Stimulated activated CD4-positive, alpha-beta T cell treated with anti-CD3 and anti-CD28 coated beads, Interleukin-1b, Interleukin-23, amount 100 ng/mL, for 24 hours (primary cell): Measurements from ENCODE around the gene PHOSPHO1.

Source experiments
- DNase-seq, 4 experiments: peaks; one replicate each; pipeline ENCODE4 v3.0.0-alpha.2; 2020; ENCODE audit warnings: low read depth in 4 of 4, low spot score in 1 of 4

Gene PHOSPHO1

DNA sequence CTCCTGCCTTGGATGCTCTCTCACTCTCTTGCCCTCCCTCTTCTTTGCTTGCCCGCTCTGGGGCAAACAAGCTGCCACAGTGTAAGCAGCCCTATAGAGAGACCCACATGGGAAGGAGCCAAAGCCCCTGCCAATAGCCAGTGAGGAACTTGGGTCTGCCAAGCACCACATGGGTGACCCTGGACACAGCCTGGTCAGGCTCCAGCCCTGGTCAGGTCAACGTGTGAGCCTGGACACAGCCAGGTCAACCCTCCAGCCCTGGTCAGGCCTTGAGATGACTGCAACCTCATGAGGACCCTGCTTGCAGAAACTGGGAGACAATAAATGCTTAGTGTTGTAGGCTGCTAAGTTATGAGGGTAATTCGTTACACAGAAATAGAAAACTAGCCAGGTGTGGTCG, 14.3 kb upstream of the PHOSPHO1 start:
- DNase-seq = no peak

DNA sequence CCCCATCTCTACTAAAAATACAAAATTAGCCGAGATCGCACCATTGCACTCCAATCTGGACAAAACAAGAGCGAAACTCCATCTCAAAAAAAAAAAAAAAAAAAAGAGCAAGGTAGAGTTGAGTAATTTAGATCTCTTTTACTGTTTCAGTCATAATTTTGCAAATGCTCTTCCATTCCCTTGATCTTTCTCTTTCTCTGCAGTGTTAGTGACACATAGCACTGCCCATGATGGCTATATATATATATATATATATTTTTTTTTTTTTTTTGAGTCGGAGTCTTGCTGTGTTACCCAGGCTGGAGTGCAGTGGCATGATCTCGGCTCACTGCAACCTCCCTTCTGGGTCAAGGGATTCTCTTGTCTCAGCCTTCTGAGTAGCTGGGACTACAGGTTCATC, 12.2 kb upstream of the PHOSPHO1 start:
- no peak for DNase-seq

GRCh38 chr17:49241692-49242397, 11.3 kb upstream of the PHOSPHO1 start:
- DNase-seq = no peak

GRCh38 chr17:49241040-49241439, 10.5 kb upstream of the PHOSPHO1 start:
- DNase-seq = no peak

DNA sequence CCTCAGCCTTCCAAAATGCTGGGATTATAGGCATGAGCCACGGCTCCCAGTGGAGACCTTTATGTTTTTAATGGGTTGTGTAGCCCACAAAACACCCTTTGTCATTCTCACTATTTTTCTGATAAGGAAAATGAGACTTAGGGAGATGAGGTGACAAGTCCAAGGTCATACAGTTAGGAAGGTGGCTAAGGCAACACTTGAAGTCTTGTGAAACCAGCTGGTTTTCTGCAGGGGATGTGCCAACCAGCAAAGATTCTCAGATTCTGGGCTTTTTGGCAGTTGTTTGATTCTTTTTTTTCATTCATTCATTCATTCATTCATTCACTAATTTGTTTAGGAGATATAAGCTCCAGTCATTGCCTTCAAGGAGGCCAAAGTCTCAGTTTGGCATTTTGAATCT, 10.0 kb upstream of the PHOSPHO1 start:
- DNase-seq = no peak

- no peak for DNase-seq
Measured at GRCh38 chr17:49239963-49240362, 9.4 kb upstream of the PHOSPHO1 start.

- DNase-seq = no peak
Measured at GRCh38 chr17:49235896-49236295, 5.3 kb upstream of the PHOSPHO1 start.

- DNase-seq = no peak
Measured at GRCh38 chr17:49234509-49235080, 4.0 kb upstream of the PHOSPHO1 start.

GRCh38 chr17:49231563-49231894, 942 bp upstream of the PHOSPHO1 start:
- DNase-seq = no peak

- no peak for DNase-seq
Measured at GRCh38 chr17:49229805-49230600, 584 bp downstream of the PHOSPHO1 start.

DNA sequence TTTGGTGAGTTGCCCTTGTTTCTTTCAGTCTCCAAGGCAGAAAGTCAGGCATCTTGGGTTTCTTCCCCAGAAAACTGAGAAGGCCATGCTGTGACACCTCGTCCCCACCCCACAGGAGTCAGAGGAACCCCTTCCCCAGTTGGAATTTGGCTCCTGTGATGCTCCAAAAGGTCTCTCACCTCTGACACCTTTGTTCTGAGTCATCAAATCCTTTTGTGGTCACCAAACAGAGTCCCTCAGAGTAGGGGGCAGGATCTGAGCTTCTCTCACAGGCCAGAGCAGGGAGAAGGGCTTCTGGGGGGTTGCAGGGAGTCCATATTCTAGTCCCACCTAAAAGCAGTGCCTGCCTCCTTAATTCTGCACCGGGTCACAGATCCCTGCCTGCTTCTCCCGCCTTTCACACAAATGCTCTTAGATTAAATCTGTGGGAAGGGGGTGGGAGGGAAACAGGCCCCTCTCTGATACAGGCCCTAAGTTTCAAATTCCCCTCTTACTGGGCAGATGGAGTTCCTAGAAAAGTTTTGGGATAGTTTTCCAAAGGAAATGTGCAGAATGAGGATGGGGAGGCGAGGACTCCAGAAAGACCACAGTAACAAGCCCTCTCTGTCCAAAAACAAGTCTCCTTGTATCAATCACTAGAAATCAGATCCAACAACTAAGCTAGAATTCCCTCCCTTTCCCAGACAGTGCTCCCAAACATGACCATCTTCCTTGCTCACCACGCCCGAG, 1.3 kb downstream of the PHOSPHO1 start:
- DNase-seq = no peak

DNA sequence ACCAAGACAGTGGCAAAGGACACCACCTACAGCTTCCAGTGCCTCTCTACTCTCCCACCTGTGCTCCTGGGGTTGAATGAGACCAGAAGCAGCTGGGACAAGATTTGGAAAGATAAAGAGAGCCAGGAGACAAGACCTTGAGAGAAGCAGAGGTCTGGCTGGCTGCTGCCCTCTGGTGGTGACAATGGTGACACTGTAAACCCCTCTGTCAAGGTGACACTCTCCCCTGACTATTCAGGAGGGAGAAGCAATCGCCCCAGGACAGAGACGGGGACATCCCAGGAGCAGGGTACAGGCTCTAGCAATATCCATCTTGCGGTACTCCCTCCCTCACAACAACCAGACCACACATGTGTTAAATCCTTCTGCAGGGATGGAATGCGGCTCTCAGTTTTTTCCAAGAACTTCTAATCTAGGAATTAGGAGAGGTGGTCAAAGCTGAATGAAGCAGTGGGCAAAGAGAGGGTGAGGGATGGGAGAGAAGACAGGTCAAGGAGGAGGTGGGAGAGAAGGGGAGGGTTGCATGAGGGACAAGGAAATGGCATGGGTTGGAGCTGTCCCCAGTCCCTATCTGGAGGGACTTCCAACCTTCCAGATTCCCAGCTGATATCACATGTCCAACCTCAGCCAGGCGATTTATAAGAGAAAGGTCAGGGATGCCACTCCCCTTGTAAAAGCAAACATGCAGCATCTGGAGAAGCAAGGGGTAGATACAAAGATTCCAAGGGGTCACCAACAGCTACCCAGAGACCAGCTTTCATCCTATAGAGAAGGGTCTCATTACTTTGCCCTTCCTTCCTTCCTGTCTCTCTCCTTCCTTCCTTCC, 2.9 kb downstream of the PHOSPHO1 start:
- DNase-seq = peak; percentile 67 to 71 (median 70)

GRCh38 chr17:49226771-49227435, 3.7 kb downstream of the PHOSPHO1 start:
- no peak for DNase-seq

GRCh38 chr17:49225554-49226236, 4.9 kb downstream of the PHOSPHO1 start:
- no peak for DNase-seq

- DNase-seq = no peak
Measured at GRCh38 chr17:49224997-49225337, 5.6 kb downstream of the PHOSPHO1 start.

DNA sequence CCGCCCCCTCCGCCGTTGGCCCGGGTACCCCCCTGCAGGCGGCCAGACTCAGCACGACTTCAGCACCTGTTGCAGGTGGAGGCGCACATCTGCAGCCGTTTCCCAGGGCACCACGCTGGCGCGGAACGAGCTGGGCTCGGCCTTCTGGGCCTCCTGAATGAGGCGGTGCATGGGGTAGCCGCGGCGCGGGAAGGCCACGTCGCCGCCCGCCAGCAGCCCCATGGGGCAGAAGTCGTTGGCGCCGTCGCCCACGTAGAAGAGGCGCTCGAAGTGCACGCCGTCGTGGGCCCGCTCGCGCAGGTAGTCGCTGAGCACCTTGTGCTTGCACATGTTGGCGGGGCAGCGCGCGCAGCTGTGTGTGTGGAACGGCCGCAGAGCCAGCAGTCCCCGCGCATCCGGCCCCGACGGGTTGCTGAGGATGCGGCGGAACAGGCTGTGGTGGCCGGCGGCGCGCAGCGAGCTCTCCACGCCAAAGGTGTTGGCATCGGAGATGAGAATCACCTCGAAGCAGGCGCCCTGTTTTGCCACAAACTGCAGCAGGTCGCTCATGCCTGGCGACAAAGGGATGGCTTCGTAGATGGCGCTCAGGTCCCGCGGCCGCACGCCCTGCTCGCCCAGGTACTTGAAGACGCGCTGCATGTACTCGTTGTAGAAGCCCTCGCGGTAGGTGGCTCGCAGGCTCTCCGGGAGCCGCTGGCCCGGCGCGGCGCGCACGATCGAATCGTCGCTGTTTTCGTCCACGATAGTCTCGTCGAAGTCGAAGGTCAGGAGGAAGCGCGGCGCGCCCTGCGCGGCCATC, 6.2 kb downstream of the PHOSPHO1 start:
- peak in 1 of 4 experiments; percentile 40 for DNase-seq

DNA sequence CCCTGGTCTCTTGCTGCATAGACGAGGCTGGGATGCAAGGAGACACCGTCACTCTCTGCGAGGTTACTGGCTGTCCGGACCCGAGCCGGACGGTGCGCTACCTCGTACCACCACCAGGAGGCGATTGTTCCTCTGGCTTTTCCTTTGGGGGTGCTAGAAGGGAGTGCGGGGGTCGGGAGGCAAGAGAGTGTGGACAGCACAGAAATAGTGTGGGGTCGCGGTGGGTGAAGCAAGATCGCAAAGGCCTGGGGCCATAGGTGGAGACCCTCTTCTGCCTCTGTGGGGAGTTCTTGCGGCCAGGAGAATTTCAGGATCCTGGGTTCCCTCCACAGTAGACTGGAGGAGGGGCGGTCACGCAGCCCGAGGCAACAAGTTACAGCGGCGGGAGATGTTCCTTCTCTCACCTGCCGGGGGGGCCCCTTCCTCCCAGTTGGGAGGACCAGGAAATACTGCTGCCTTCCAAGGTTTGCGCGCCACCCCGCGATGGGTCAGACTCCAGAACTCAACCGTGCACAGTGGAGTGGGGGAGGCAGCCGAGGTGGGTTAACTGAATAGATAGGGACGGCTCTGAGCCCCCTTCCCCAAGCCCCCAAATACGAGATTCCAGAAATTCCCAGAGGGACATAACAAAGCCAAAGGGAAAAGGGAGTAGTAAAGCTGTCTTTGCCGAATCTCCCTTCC, 6.9 kb downstream of the PHOSPHO1 start:
- peak in 3 of 4 experiments; percentile 57 to 62 (median 60) for DNase-seq

DNA sequence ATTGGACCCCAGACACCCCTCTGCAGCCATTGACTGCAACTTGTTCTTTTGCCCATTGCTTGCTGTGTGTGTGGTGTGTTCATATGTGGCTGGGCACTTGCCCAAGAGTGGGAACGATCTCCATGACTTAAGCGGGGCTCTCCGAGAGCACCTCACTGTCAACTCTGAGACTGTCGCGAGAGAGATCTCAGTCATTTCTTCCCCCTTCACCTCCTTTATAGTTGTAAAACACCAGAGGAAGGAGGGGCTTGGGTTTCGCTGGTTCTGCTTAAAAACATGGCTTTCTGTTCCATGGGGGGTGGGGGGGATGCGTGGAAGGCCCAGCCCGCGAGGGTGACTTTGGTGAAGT, 7.4 kb downstream of the PHOSPHO1 start:
- no peak for DNase-seq

DNA sequence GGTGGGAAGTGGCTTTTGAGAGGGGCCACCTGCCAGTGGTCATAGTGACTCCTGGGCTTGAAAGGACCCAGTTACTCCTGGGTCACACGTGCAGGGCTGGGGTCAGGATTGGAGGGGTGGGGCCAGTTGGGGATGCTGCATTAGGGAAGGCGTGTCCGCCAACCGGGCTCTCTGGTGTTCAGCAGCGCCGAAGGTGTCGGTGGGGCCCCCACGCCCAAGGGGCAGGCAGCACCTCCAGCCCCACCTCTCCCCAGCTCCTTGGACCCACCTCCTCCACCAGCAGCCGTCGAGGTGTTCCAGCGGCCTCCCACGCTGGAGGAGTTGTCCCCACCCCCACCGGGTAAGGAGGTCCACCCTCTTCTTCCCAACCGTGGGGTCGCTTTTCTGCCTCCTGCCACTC, 10.6 kb downstream of the PHOSPHO1 start:
- no peak for DNase-seq
